ENCODE data around the gene ELF2.
"Not testable (repeated sequence)": the region's sequence is repeated elsewhere in the genome, so short reads cannot be mapped to it uniquely, and the experiment has no call there.

Gene ELF2

DNA sequence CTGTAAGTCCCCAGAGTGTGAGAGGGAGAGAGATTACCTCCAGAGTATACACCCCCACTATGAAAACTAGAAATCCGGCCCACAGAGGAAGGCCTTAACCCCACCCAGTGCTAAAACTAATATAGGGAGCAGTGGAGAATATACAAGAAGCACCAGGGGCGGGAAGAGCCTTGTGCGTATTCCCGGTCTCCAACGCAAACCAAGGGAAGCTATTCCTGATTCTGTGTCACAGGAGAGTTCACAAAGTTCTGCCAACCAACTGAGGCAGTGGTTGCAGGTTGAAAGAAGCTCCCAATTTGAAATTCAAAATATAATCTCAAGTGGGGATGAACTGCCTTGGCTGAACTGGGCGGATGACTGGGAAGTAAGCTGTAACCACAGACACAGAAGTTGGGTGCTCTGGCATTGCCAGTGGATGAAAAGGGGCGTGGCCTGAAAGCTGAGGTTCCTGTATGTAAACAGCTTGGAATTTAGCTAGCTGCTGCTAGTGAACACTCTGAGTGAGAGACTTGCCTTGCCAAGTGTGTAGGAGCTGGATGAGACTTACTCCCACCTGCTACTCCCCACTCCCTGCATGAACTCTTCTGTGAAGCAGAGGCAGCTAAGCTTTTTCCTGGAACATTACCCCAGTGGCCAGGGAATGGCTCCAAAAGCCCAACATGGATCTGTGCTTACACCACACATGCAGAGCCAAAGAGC lies 32.7 kb downstream of the ELF2 start:
- peaks cover 20% of the 10 kb centered on the region for H3K4me1 ChIP-seq (ENCODE audit: insufficient read depth, low read length)
- no peak overlapping the region for H3K9ac ChIP-seq (ENCODE audit: low read depth, low read length)
- H3K9me3 ChIP-seq (ENCODE audit: control insufficient read depth, insufficient read depth, low read length), result no peaks in the 10 kb centered on the region; the same call in 1 of the 2 replicates
- no peaks in the 10 kb centered on the region for H3K36me3 ChIP-seq (ENCODE audit: insufficient read depth, low read length)

DNA sequence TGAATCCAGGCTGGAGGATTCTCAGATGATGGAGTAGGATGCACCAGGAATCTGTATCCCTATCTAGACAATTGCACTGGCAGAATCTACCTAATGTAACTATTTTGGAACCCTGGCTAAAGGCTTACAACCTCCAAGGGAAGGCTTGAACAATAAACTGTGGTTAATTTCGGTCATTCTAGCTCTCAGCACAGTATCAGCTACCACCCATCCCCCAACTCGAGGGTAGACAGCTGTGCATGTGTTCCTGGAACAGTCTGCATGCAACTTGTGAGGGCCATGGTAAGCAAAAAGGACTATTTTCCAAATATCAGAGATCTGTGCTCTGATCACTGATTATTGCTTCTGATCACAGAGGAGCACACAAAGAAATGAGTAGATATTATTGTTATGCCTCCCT lies 34.0 kb downstream of the ELF2 start:
- H3K9ac ChIP-seq (ENCODE audit: low read depth, low read length), result no peak overlapping the region
- H3K4me1 ChIP-seq (ENCODE audit: insufficient read depth, low read length), result peaks cover 20% of the 10 kb centered on the region
- no peaks in the 10 kb centered on the region for H3K36me3 ChIP-seq (ENCODE audit: insufficient read depth, low read length)
- H3K9me3 ChIP-seq (ENCODE audit: control insufficient read depth, insufficient read depth, low read length), result no peaks in the 10 kb centered on the region; the same call in 1 of the 2 replicates

DNA sequence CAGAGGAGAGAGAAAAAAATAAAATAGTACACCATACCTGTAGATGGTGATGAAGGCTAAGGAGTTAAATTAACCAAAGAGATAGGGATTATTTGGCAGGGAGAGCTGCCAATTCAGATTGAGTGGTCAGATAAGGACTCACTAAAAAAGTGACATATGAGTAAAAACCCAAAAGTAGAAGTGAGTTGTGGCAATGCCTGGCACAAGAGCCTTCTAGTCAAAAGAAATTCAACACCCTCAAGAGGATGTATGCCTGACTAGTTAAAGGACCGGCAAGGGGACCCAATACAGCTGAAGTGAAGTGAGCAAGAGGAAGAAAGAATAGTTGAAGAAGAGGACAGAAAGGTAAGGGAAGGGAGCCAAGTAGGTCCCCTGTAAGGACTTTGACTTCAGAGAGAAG lies 34.9 kb downstream of the ELF2 start:
- Histone ChIP-seq H3K36me3 (ENCODE audit: insufficient read depth, low read length) (no peaks in the 10 kb centered on the region), H3K9ac (ENCODE audit: low read depth, low read length) (no peak overlapping the region), H3K4me1 (ENCODE audit: insufficient read depth, low read length) (peaks cover 20% of the 10 kb centered on the region)

DNA sequence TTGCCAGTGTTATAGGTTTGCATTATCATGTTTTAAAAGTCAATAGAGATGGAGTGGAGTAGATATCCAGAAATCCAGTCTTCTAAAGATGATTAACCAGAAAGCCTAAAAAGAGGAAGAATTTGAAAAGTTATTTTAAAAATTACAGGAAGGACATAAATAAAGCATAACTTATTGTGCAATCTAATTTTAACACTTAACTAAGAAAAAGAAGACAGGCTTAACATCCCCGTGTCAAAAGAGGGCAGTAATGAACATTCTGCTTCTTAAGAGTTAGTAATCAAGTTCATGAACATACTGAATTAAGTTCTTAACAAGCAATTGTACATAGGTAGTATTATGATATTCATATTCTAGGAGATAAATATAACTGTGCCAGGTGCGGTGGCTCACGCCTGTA lies 39.3 kb downstream of the ELF2 start:
- H3K9ac ChIP-seq (ENCODE audit: low read depth, low read length), result no peak overlapping the region
- H3K36me3 ChIP-seq (ENCODE audit: insufficient read depth, low read length), result no peaks in the 10 kb centered on the region
- no peaks in the 10 kb centered on the region for H3K4me1 ChIP-seq (ENCODE audit: insufficient read depth, low read length)
- peaks cover 2% of the 10 kb centered on the region; the same call in 1 of the 2 replicates for H3K9me3 ChIP-seq (ENCODE audit: control insufficient read depth, insufficient read depth, low read length)

More for the DNA sequence above, 34.9 kb downstream of the ELF2 start:
- H3K9me3 ChIP-seq (ENCODE audit: control insufficient read depth, insufficient read depth, low read length), result no peaks in the 10 kb centered on the region; the same call in 1 of the 2 replicates

DNA sequence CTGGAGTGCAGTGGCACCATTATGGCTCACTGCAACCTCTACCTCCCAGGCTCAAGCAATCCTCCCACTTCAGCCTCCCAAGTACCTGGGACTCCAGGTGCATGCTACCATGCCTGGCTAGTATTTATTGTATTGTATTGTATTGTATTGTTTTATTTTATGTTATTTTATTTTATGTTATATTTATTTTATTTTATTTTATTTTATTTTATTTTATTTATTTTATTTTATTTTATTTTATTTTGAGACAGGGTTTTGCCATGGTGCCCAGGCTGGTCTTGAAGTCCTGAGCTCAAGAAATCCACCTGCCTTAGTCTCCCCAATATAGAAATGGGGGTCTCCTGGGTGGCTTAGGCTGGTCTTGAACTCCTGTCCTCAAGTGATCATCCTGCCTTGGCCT lies 42.6 kb downstream of the ELF2 start:
- H3K4me1 ChIP-seq (ENCODE audit: insufficient read depth, low read length), result peaks cover 18% of the 10 kb centered on the region

DNA sequence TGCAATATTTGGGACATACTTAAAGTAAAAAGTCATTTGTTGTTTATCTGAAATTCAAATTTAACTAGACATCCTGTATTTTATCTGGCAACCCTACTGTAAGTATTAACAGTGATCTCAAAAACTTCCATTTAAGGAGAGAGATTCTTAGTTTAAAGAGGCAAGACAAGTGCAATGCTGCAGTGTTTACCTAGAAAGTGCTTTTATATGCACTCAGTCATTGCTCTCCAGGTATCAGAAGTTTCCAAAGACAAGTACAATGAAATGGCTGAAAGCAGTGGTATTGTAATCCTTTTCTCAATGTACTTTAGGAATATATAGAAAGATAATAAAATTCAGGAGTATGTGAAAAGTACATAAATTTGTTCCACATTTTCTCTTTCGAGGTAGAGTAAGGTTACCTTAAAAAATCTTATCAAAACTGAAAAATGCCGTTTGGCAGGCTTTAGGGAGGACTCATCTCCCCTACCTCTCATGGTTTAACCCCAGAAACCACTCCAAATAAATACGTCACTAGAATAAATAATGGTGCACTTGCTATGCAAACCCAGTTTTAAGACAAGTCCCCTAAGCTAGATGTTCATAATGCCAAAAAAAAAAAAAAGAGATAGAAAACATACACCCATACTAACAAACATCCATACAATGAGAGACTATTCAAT lies 45.7 kb downstream of the ELF2 start:
- Histone ChIP-seq H3K9ac (ENCODE audit: low read depth, low read length) (no peak overlapping the region), H3K4me1 (ENCODE audit: insufficient read depth, low read length) (peaks cover 18% of the 10 kb centered on the region), H3K9me3 (ENCODE audit: control insufficient read depth, insufficient read depth, low read length) (peaks cover 2% of the 10 kb centered on the region; the same call in 1 of the 2 replicates), H3K36me3 (ENCODE audit: insufficient read depth, low read length) (no peaks in the 10 kb centered on the region)

More for the DNA sequence above, 42.6 kb downstream of the ELF2 start:
- H3K9ac ChIP-seq (ENCODE audit: low read depth, low read length), result no peak overlapping the region
- no peaks in the 10 kb centered on the region for H3K36me3 ChIP-seq (ENCODE audit: insufficient read depth, low read length)
- peaks cover 2% of the 10 kb centered on the region; the same call in 1 of the 2 replicates for H3K9me3 ChIP-seq (ENCODE audit: control insufficient read depth, insufficient read depth, low read length)

DNA sequence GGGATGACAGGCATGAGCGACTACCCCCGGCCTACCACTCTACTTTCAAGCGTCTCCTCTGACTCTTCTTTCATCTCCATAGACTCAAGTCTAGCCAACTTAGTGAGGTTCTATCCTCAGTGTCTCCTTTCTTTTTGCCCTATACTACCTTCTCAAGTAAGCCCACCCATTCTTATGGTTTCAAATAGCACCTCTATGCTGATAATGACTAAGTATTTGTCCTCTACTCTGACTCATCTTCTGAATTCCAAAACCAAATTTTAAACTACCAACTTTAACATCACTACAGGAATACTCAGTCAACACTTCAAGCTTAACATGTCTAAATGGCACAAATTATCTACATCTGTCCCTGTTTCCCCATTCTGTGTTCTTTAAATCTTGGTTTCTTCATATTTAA lies 47.8 kb downstream of the ELF2 start:
- Histone ChIP-seq H3K9ac (ENCODE audit: low read depth, low read length) (no peak overlapping the region), H3K9me3 (ENCODE audit: control insufficient read depth, insufficient read depth, low read length) (peaks cover 2% of the 10 kb centered on the region; the same call in 1 of the 2 replicates), H3K36me3 (ENCODE audit: insufficient read depth, low read length) (no peaks in the 10 kb centered on the region), H3K4me1 (ENCODE audit: insufficient read depth, low read length) (peaks cover 18% of the 10 kb centered on the region)

DNA sequence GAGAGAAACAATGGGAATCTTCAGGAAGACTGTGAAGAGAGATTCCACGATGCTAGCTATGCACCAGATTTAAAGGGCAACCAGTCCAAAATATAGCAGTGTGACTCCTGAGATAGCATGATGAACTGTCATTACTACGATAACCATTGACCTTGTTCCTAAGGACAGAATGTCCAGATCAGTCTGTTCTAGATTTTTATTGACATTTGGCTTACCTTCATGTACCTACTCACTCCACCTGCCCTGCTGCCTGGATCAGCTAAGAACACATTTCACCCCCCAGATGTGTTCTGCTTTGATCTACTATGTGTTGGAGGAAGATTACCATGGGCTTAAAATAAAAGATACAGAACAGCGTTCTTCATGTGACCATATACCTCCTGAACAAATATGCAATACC lies 50.1 kb downstream of the ELF2 start:
- Histone ChIP-seq H3K9ac (ENCODE audit: low read depth, low read length) (no peak overlapping the region), H3K36me3 (ENCODE audit: insufficient read depth, low read length) (no peaks in the 10 kb centered on the region), H3K9me3 (ENCODE audit: control insufficient read depth, insufficient read depth, low read length) (no peaks in the 10 kb centered on the region), H3K4me1 (ENCODE audit: insufficient read depth, low read length) (peaks cover 18% of the 10 kb centered on the region)

DNA sequence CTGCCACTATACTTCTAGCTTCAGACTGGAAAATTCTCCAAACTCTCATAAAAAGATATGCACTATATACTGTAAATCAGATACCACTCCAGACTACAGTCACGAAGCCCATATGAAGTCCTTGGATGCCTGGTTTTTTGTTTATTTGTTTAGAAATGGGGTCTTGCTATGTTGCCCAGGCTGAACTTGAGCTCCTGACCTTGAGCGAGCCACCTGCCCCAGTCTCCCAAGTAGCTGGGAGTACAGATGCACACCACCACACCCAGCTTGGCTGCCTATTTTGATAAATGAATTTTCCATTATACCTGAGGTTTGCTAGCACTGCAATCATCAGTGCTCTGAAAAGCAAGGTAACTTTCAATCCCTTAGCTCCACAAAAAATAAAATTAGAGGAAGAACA lies 53.1 kb downstream of the ELF2 start:
- Histone ChIP-seq H3K4me1 (ENCODE audit: insufficient read depth, low read length) (no peaks in the 10 kb centered on the region), H3K9me3 (ENCODE audit: control insufficient read depth, insufficient read depth, low read length) (no peaks in the 10 kb centered on the region), H3K36me3 (ENCODE audit: insufficient read depth, low read length) (no peaks in the 10 kb centered on the region), H3K9ac (ENCODE audit: low read depth, low read length) (no peak overlapping the region)

DNA sequence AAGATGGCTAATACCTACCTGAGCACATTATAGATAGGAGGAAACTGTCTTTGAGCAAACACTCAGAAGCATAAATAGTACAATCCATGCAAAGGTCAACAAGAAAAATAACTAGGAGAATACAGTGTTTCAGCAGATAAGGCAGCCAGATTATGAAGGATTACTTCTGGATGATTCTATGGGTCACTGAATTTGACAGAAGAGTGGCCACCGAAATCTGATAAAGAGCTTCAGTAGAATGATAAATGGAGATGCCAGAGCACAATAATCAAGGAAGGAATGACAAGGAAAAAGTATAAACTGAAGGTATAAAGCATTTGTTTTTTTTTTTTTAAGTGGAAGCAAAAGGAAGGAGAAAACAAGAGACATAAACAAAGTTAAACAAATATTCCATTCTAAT lies 58.7 kb downstream of the ELF2 start:
- H3K9ac ChIP-seq (ENCODE audit: low read depth, low read length), result no peak overlapping the region
- no peaks in the 10 kb centered on the region for H3K36me3 ChIP-seq (ENCODE audit: insufficient read depth, low read length)
- no peaks in the 10 kb centered on the region; the same call in 1 of the 2 replicates for H3K9me3 ChIP-seq (ENCODE audit: control insufficient read depth, insufficient read depth, low read length)
- no peaks in the 10 kb centered on the region for H3K4me1 ChIP-seq (ENCODE audit: insufficient read depth, low read length)

DNA sequence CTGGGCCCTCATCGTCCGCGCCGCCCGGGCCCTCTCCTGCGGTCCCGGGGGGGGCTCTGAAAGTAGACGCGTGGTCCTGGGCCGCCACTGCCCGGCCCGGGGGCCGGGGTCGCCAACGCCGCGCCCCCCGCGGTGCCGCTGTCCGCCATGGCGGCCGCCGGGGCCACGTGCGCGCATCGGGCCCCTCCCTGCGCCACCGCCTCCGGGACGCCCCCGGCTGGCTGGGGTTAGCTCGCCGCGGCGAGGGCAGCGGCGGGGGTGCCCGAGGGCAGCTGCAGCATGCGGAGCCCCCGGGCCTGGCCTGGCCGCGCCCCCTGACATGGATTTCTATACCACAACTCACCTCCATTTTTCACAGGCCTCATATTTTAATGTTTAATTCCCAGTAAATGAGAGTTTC lies 61.8 kb downstream of the ELF2 start:
- H3K36me3 ChIP-seq (ENCODE audit: insufficient read depth, low read length), result no peaks in the 10 kb centered on the region
- no peak overlapping the region for H3K9ac ChIP-seq (ENCODE audit: low read depth, low read length)
- H3K9me3 ChIP-seq (ENCODE audit: control insufficient read depth, insufficient read depth, low read length), result no peaks in the 10 kb centered on the region; the same call in 1 of the 2 replicates
- H3K4me1 ChIP-seq (ENCODE audit: insufficient read depth, low read length), result no peaks in the 10 kb centered on the region

DNA sequence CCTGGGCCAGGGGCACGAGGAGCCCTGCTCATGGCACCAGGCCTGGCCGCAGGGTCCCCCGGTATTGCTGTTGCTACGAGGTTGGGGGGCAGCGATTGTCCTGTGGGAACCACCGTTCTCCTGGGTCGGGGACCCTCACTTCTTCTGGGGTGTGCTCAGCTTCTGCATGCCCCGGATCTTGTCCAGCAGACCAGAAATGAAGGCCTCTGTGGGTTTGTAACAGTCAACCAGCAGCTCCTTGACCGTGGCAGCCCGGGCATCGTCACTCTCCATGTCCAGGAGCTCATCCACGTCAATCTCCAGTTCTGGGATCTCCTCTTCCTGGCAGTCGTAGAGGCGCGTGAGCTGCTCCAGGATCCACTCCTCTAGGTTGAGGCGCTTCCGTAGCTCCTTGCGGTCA lies 62.2 kb downstream of the ELF2 start:
- H3K9me3 ChIP-seq (ENCODE audit: control insufficient read depth, insufficient read depth, low read length); H3K36me3 ChIP-seq (ENCODE audit: insufficient read depth, low read length); H3K9ac ChIP-seq (ENCODE audit: low read depth, low read length); H3K4me1 ChIP-seq (ENCODE audit: insufficient read depth, low read length): not testable (repeated sequence)

DNA sequence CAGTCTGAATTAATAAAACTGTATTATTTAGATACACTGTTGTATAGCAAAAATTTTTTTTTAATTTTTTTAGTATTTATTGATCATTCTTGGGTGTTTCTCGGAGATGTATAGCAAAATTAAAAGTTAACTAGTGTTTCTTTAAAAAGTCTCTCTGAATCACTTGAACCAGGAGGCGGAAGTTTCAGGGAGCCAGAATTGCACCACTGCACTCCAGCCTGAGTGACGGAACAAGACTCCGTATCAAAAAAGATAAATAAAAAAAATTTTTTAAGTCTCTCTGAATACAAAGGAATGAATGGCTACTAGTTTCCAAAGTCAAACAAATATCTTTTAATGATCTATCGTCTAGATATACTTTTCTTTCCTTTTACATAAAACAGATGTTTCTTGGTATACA lies 64.4 kb downstream of the ELF2 start:
- no peaks in the 10 kb centered on the region for H3K36me3 ChIP-seq (ENCODE audit: insufficient read depth, low read length)
- peaks cover 6% of the 10 kb centered on the region; the same call in 1 of the 2 replicates for H3K4me1 ChIP-seq (ENCODE audit: insufficient read depth, low read length)
- no peaks in the 10 kb centered on the region for H3K9me3 ChIP-seq (ENCODE audit: control insufficient read depth, insufficient read depth, low read length)
- no peak overlapping the region for H3K9ac ChIP-seq (ENCODE audit: low read depth, low read length)

DNA sequence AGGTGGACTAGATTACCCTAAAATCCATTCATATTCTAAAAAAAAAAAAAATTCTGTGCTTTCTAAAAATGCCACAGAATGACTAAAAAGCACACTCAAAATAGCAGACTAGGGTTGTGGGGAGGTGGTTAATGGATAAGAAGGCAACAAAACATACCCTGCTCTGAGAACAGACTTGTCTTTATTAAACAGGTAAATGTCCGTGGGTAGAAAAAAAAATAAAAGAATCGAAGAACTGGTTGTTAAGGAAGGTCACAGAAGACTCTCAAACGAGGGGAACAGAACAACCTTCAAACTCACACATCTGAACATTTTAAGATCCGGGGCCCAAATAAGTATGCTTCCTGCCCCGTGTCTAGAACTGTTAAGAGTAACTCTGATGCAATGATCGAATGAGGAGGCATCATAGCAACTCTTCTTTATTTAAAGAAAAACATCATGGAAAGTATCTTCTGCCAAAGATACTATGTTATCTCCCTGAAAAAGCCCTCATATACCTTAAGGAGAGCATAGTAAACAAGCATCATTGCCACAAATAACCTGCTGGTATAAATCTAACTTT lies 68.4 kb downstream of the ELF2 start:
- peaks cover 6% of the 10 kb centered on the region; the same call in 1 of the 2 replicates for H3K4me1 ChIP-seq (ENCODE audit: insufficient read depth, low read length)
- H3K9me3 ChIP-seq (ENCODE audit: control insufficient read depth, insufficient read depth, low read length), result no peaks in the 10 kb centered on the region
- no peaks in the 10 kb centered on the region for H3K36me3 ChIP-seq (ENCODE audit: insufficient read depth, low read length)
- no peak overlapping the region for H3K9ac ChIP-seq (ENCODE audit: low read depth, low read length)

Data from ES-I3 (cell line).